ENCODE results near the gene TAS1R1.

TAS1R1 gene

DNA sequence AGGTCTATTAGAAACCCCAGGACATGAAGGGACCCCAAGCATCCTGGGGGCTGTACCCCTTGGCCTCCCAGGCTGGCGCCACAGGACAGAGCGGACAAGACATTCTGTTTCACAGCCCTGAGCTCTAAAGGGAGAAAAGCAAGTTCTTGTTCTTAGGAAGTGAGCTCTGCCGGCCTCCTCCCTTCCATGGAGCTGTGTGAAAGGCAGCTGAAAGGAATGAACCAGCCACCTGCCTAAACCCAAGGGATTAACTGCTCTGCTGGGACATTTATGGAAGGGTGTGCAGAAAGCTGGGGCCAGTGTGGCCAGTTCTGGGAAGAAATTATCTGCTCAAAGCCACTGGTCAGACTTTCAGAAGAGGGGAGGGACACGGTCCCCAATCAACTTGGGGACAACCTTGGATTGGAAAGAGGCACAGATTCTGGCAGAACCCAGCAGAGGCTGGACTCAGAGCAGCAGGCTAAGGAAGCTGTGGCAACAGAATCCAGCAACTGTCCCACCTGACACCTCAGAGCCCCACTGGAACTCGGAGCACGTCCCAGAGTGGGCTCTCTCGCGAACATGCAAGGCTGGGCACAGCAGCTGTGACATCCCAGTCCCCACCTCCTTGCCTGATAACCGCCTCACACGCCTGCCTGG, 45.4 kb downstream of the TAS1R1 start:
- H3K36me3 ChIP-seq (replicated peaks), result peaks cover 26% of the 10 kb centered on the region
- H3K27ac ChIP-seq, result peak overlapping the region; percentile 95
- H3K27me3 ChIP-seq (replicated peaks), result no peaks in the 10 kb centered on the region
- TF ChIP-seq, protein P1, sequence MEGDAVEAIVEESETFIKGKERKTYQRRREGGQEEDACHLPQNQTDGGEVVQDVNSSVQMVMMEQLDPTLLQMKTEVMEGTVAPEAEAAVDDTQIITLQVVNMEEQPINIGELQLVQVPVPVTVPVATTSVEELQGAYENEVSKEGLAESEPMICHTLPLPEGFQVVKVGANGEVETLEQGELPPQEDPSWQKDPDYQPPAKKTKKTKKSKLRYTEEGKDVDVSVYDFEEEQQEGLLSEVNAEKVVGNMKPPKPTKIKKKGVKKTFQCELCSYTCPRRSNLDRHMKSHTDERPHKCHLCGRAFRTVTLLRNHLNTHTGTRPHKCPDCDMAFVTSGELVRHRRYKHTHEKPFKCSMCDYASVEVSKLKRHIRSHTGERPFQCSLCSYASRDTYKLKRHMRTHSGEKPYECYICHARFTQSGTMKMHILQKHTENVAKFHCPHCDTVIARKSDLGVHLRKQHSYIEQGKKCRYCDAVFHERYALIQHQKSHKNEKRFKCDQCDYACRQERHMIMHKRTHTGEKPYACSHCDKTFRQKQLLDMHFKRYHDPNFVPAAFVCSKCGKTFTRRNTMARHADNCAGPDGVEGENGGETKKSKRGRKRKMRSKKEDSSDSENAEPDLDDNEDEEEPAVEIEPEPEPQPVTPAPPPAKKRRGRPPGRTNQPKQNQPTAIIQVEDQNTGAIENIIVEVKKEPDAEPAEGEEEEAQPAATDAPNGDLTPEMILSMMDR (IDR thresholded peaks at IDR 0.05; ENCODE audit: low read depth, low read length, missing control alignments), result no peak
- no peak for DNase-seq
- in situ Hi-C loops (cut with HindIII; ENCODE audit: low pct_ligation_motif_present, low sequenced_read_pairs), result no loop called here
- H3K4me3 ChIP-seq (ENCODE audit: low read depth, low read length), result peak overlapping the region; percentile 78

DNA sequence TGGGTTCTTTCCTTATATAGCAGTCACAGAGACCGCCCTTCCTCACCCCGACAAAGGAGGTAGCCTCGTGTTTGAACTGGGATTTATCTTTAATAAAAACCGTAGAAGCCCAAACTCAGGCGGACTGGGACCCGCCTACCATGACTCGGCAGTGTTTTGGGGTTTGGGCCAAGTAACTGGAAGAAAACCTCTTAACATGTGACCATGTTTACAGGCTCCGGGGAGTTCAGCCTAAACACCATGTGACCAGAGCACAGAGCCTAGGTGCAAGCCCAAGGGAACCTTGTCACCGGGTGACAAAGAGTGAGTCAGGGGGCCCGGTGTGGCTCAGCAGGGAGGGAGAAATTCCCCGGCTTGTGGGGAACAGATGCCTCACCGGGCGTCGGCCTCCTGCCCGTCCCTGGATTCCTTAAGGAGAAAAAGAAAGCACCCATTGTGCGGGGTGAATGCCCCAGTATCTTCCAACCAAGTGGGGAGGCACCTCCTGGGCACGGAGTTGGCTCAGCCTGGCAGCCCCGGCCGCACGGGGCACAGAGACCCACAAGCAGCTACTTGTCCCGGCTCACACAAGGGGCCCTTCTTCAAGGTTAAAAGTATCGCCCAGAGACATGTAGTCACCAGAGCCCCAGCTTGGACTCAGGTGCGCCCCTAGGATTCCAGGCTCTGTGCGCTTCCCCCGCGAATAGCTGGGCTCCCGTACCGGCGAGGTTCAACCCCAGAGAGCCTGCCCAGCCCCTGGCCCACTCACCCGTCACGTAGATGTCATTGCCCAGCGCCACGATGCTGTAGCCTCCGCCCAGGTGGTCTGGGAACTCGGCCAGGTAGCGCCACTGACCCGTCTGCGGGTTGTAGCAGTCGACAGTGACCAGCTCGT, 46.2 kb downstream of the TAS1R1 start:
- Histone ChIP-seq H3K27ac (peak overlapping the region; percentile 95), H3K36me3 (replicated peaks) (peaks cover 19% of the 10 kb centered on the region), H3K27me3 (replicated peaks) (no peaks in the 10 kb centered on the region), H3K4me3 (ENCODE audit: low read depth, low read length) (peak overlapping the region; percentile 78)
- TF ChIP-seq, protein P1 (IDR thresholded peaks at IDR 0.05; ENCODE audit: low read depth, low read length, missing control alignments), result peak; percentile 10
- DNase-seq, result peak; percentile 91
- in situ Hi-C loops (cut with HindIII; ENCODE audit: low pct_ligation_motif_present, low sequenced_read_pairs), result no loop called here

GRCh38 chr1:6601923-6602668, 47.0 kb downstream of the TAS1R1 start:
- peak overlapping the region; percentile 78 for H3K4me3 ChIP-seq (ENCODE audit: low read depth, low read length)
- TF ChIP-seq, protein P1 (IDR thresholded peaks at IDR 0.05; ENCODE audit: low read depth, low read length, missing control alignments), result no peak
- H3K36me3 ChIP-seq (replicated peaks), result peaks cover 12% of the 10 kb centered on the region
- no peak for DNase-seq
- in situ Hi-C loops (cut with HindIII; ENCODE audit: low pct_ligation_motif_present, low sequenced_read_pairs), result no loop called here
- H3K27ac ChIP-seq, result peak overlapping the region; percentile 95
- H3K27me3 ChIP-seq (replicated peaks), result no peaks in the 10 kb centered on the region

DNA sequence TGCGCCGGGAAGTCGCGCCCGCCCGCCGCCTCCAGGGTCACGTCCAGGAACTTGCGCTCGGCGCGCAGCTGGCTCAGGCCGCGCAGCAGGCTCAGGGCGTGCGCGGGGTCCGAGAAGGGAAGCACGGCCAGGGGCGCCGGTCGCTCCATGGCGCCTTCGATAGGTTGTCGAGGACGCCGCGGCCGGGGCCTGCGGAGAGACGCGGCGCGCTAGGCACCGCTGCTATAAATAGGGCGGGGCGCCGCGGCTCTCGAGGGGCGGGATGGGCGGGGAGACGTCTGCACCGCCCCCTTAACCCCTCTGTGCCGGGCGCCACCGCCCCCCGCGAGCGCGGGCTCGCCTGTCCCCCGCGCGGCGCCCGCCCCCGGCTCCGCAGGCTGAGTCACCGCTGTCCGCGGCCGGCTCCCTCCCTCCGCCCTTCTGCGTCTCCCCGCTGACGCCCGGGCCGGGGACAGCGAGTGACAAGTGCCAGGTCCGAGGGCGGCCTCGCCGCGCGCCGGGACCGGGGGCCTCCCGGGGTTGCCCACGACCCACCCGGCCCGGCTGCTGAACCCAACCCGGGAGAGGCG, 47.6 kb downstream of the TAS1R1 start, which contains the start of gene KLHL21:
KLHL21 (minus strand) TSS at position 201 of the 569 bp plus-strand sequence; CDS start at position 149, 52 bp downstream.
- TF ChIP-seq, protein P1 (IDR thresholded peaks at IDR 0.05; ENCODE audit: low read depth, low read length, missing control alignments), result no peak
- Histone ChIP-seq H3K4me3 (ENCODE audit: low read depth, low read length) (peak within 1 kb of the TSS; percentile 78), H3K27ac (peak within 1 kb of the TSS; percentile 95), H3K27me3 (replicated peaks) (no peaks in the 10 kb centered on the region), H3K36me3 (replicated peaks) (peaks cover 6% of the 10 kb centered on the region)
- in situ Hi-C loops (cut with HindIII; ENCODE audit: low pct_ligation_motif_present, low sequenced_read_pairs), result no loop called here
- peak; percentile 69 for DNase-seq

DNA sequence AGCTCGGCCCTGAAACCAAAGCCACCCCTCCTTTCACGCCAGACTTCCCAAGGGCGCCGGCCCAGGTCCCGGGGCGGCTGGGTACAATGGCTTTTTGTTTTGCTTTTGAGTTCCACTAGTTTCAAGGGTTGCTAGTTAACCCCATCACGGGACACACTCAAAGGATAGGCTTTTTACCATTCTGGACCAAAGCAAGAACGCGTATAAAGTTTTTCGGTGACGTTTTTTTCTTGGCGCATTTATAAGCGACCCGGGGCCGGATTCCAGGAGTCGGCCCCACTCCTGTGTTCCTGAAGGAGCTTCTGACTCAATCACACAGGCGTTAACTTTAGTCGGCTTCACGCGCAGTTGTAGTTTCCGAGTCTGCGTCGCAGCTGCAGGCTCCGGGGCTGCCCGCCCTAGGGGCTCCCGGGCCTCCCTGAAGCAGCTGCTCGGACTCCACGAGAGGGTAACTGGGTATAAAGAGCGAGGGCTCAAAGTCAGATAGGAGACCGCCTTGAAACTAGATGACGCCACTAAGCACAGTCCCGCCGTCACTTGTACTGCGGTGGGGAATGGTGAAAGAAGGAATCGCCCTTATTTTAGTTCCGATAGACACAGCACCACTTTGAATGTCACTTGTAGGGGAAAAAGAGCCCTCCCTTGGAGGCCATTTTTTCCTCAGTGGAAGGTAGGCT, 48.3 kb downstream of the TAS1R1 start:
- Histone ChIP-seq H3K36me3 (replicated peaks) (peaks cover 3% of the 10 kb centered on the region), H3K27me3 (replicated peaks) (no peaks in the 10 kb centered on the region), H3K4me3 (ENCODE audit: low read depth, low read length) (peak overlapping the region; percentile 44), H3K27ac (peak overlapping the region; percentile 95)
- in situ Hi-C loops (cut with HindIII; ENCODE audit: low pct_ligation_motif_present, low sequenced_read_pairs), result no loop called here
- TF ChIP-seq, protein P1 (IDR thresholded peaks at IDR 0.05; ENCODE audit: low read depth, low read length, missing control alignments), result no peak
- DNase-seq, result peak; percentile 64
